ENCODE results near the gene PINK1. TPM values are rescaled to one million over a fixed set of nuclear protein-coding genes. Genes with fewer than 3 reads are reported as not detected.

The PINK1 gene
- total RNA-seq, 3 donors from 2014 or later (not counting 1 experiment from before 2014, with no cell fraction given), result 10.8 to 16.2 (median 15.0) TPM

GRCh38 chr1:20683614-20684013, 50.4 kb downstream of the PINK1 start:
- WGBS (ENCODE audit: insufficient coverage), result 94% methylated on average over 10 of the region's 10 CpGs

GRCh38 chr1:20684050-20684620, 50.9 kb downstream of the PINK1 start:
- Mint-ChIP-seq H3K4me1 (no peaks in the 10 kb centered on the region), H3K4me3 (no peak overlapping the region), H3K27ac (no peak overlapping the region), H3K36me3 (no peaks in the 10 kb centered on the region), H3K27me3 (ENCODE audit: low read depth in 2 of 2) (no peaks in the 10 kb centered on the region), H3K9me3 (no peaks in the 10 kb centered on the region)
- no peak for TF ChIP-seq CTCF (IDR thresholded peaks at IDR 0.05)
- H3K27ac ChIP-seq (ENCODE audit: low read length), result no peak overlapping the region
- 90% methylated on average over 13 of the region's 13 CpGs for WGBS (ENCODE audit: insufficient coverage)
- intact Hi-C loops (cut with micrococcal nuclease), result no loop called here
- H3K27me3 ChIP-seq (ENCODE audit: control insufficient read depth, insufficient read depth, low read length), result no peaks in the 10 kb centered on the region
- no peak overlapping the region for H3K4me3 ChIP-seq (ENCODE audit: low read length)
- H3K4me1 ChIP-seq (ENCODE audit: control insufficient read depth, insufficient read depth, low read length), result peaks cover 13% of the 10 kb centered on the region
- no peaks in the 10 kb centered on the region for H3K36me3 ChIP-seq (ENCODE audit: control insufficient read depth, insufficient read depth, low read length)
- no peaks in the 10 kb centered on the region for H3K9me3 ChIP-seq (ENCODE audit: control insufficient read depth, insufficient read depth, low read length)
- ATAC-seq (no peak), DNase-seq (no peak)

More at GRCh38 chr1:20683614-20684013, 50.4 kb downstream of the PINK1 start:
- ATAC-seq (no peak), DNase-seq (no peak)
- no peaks in the 10 kb centered on the region for H3K36me3 Mint-ChIP-seq
- H3K27ac Mint-ChIP-seq, result no peak overlapping the region
- TF ChIP-seq CTCF (IDR thresholded peaks at IDR 0.05), result no peak
- H3K4me3 Mint-ChIP-seq, result no peak overlapping the region
- no peaks in the 10 kb centered on the region for H3K36me3 ChIP-seq (ENCODE audit: control insufficient read depth, insufficient read depth, low read length)
- peaks cover 18% of the 10 kb centered on the region for H3K4me1 ChIP-seq (ENCODE audit: control insufficient read depth, insufficient read depth, low read length)
- H3K27ac ChIP-seq (ENCODE audit: low read length), result no peak overlapping the region
- H3K27me3 ChIP-seq (ENCODE audit: control insufficient read depth, insufficient read depth, low read length), result no peaks in the 10 kb centered on the region
- no peaks in the 10 kb centered on the region for H3K27me3 Mint-ChIP-seq (ENCODE audit: low read depth in 2 of 2)
- no peak overlapping the region for H3K4me3 ChIP-seq (ENCODE audit: low read length)
- H3K9me3 ChIP-seq (ENCODE audit: control insufficient read depth, insufficient read depth, low read length), result no peaks in the 10 kb centered on the region
- peaks cover 3% of the 10 kb centered on the region in 2 donors for H3K4me1 Mint-ChIP-seq
- intact Hi-C loops (cut with micrococcal nuclease), result no loop called here
- no peaks in the 10 kb centered on the region for H3K9me3 Mint-ChIP-seq

GRCh38 chr1:20684651-20685050, 51.4 kb downstream of the PINK1 start:
- Mint-ChIP-seq H3K9me3 (no peaks in the 10 kb centered on the region), H3K36me3 (no peaks in the 10 kb centered on the region)

More at GRCh38 chr1:20684651-20685050, 51.4 kb downstream of the PINK1 start:
- no peak overlapping the region for H3K4me3 Mint-ChIP-seq
- Histone ChIP-seq H3K4me1 (ENCODE audit: control insufficient read depth, insufficient read depth, low read length) (peaks cover 9% of the 10 kb centered on the region), H3K27me3 (ENCODE audit: control insufficient read depth, insufficient read depth, low read length) (no peaks in the 10 kb centered on the region), H3K36me3 (ENCODE audit: control insufficient read depth, insufficient read depth, low read length) (no peaks in the 10 kb centered on the region), H3K9me3 (ENCODE audit: control insufficient read depth, insufficient read depth, low read length) (no peaks in the 10 kb centered on the region), H3K27ac (ENCODE audit: low read length) (no peak overlapping the region), H3K4me3 (ENCODE audit: low read length) (no peak overlapping the region)
- 95% methylated on average over 14 of the region's 14 CpGs for WGBS (ENCODE audit: insufficient coverage)
- no peak for ATAC-seq
- intact Hi-C loops (cut with micrococcal nuclease), result no loop called here
- H3K27ac Mint-ChIP-seq, result no peak overlapping the region
- TF ChIP-seq CTCF (IDR thresholded peaks at IDR 0.05), result no peak
- no peaks in the 10 kb centered on the region for H3K4me1 Mint-ChIP-seq
- H3K27me3 Mint-ChIP-seq (ENCODE audit: low read depth in 2 of 2), result no peaks in the 10 kb centered on the region
- DNase-seq, result no peak
